Chondrocyte (in vitro differentiated cells): Measurements from ENCODE around the gene CPNE6. TPM values are rescaled to one million over a fixed set of nuclear protein-coding genes. Genes with fewer than 3 reads are reported as not detected.

Source experiments
- DNase-seq: peaks from one replicate; pipeline ENCODE4 v3.0.0; 2021; ENCODE audit warnings: mixed read lengths, low spot score
- H3K27ac Mint-ChIP-seq: one replicate; pipeline ENCODE4 v1.8.0; 2021; ENCODE audit warnings: mild to moderate bottlenecking, moderate library complexity, mixed read lengths; ENCODE audit not compliant: unreplicated experiment
- H3K27me3 Mint-ChIP-seq: 2 replicates; pipeline ENCODE4 v1.8.0; 2021; ENCODE audit warnings: low read depth, mixed read lengths
- H3K36me3 Mint-ChIP-seq: 2 replicates; pipeline ENCODE4 v1.8.0; 2021; ENCODE audit warnings: low read depth, mixed read lengths
- H3K4me1 Mint-ChIP-seq: 2 replicates; pipeline ENCODE4 v1.8.0; 2021; ENCODE audit warnings: low read depth, mild to moderate bottlenecking, mixed read lengths
- H3K4me3 Mint-ChIP-seq: one replicate; pipeline ENCODE4 v1.8.0; 2021; ENCODE audit warnings: mild to moderate bottlenecking, moderate library complexity, mixed read lengths; ENCODE audit not compliant: unreplicated experiment
- H3K9me3 Mint-ChIP-seq: 2 replicates; pipeline ENCODE4 v1.8.0; 2021; ENCODE audit warnings: low read depth, mixed read lengths
- CTCF ChIP-seq: fragments of 200-600 bp; sonication (generic); IDR thresholded peaks from 2 replicates; pipeline ENCODE4 v1.5.0; 2021; ENCODE audit warnings: antibody characterized with exemption, mild to moderate bottlenecking, moderate library complexity
- total RNA-seq: library from RNA; stranded (reverse); gene quantifications from 3 replicates; pipeline ENCODE4 v1.2.1, GENCODE V29; 2021

The CPNE6 gene
- total RNA-seq, 1 donor from 2014 or later, result not detected

DNA sequence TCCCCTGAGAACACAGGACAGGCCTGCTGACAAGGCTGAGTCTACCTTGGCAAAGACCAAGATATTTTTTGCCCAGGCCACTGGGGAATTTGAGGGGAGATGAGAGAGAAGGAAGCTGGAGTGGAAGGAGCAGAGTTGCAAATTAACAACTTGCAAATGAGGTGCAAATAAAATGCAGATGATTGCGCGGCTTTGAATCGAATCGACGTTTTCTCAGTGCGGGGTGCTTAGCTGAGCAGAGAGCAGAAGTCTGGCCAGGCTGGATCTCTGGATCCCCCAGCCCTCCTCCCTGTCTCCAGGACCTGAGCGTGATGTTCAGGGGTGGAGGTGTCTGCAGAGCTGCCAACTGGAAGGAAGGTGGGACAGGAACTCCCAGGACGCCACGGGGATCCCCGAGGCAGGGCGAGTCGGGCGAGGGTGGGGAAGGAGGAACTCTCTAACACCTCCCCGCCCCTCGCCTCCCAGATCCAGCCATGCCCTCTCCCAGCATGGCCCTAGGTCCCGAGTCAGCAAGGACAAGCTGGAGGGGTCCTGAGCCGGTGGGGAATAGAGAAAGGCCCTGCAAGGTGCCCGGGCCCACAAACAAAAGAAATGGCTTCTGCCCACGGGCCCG is 20.1 kb upstream of the CPNE6 start:
- TF ChIP-seq CTCF, result no peak
- Mint-ChIP-seq H3K27me3 (peaks cover 39% of the 10 kb centered on the region), H3K27ac (no peak overlapping the region), H3K9me3 (no peaks in the 10 kb centered on the region), H3K4me1 (peaks cover 12% of the 10 kb centered on the region), H3K4me3 (peak overlapping the region; percentile 70), H3K36me3 (no peaks in the 10 kb centered on the region)
- no peak for DNase-seq

DNA sequence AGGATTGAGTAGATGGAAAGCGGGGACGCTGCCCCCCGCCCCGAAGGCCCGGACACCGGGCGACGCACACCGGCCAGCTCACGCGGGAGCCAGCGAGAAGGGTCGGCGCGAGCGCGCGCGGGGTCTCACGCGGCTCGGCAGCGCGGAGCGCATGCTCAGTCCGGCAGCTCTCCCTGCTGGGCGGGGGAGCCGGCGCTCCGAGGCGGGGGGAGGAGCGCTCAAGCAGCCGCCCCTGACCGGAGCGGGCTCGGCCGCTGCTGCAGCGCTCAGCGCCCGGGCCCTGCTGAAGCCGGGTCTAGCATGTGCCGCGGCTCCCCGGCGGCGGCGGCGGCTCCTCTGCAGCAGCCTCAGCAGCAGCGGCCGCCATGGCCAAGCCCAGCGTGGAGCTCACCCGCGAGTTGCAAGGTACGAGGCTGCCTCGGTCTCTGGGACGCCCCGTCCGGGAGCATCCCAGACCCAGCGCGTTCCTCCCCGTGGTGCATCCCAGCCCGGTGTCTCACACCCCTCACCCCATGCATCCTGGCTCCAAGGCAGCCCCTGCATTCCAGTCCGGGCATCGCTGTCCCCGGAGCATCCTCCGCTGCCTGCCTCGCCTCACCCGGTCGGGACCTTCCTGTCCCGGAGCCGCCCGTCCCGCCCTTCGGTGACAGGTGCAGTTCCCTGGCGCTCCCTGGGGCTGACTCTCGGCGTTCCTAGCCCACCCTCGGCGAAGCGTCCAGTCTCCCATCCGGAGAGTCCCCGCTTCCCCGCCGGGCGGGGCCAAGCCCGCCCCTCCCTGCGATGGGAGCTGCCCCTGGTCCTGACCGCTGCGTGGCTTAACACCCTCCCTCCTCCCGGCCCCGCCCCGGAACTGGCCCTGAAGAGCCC is 19.3 kb upstream of the CPNE6 start, which contains the start of gene CARMIL3:
Gene CARMIL3, plus strand, starts transcription at position 221 of the 867 bp plus-strand sequence. Its CDS starts 145 bp downstream, at position 366.
- Mint-ChIP-seq H3K36me3 (no peaks in the 10 kb centered on the region), H3K9me3 (no peaks in the 10 kb centered on the region), H3K4me1 (peaks cover 12% of the 10 kb centered on the region), H3K27ac (no peak within 1 kb of the TSS), H3K4me3 (peak within 1 kb of the TSS; percentile 70), H3K27me3 (peaks cover 39% of the 10 kb centered on the region)
- TF ChIP-seq CTCF, result no peak
- no peak for DNase-seq

DNA sequence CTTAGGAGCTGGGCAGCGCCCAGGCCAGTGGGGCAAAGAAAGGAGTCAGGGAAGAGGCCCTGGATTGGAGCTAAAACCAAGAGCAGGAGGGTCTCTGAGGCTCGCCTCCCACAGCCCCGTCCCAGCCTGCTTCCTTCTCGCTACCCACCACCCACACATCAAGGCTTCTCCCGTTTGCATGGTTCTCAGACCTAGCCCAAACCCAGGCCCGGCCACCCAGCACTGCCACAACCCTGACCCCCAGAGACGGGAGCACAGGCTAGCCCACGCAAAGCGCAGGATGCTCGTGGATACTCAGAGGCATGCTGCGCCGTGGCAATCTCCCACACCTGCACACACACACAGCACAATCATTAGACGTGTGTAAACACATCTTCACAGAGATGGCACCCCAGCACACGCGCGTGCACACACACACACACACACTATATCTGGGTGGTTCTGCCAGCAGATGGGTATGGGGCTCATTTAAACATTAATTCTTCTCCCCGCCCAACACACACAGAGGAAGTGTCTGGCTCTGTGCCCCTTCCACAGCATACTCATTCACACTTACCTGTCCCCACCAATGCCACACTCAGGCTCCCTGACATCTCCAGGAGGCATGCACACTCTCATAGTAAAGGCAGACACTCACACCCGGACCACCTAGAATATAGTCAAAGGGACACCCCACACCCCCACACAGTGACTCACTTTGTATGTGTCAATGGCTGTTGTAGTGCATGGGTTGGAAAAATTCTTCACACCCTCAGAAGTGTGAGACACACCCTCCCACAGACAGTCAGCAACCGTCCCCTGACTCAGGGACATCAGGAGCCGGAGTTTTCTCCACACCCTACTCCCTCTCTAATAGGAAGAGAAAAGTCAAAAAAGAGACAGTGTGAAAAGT is 18.5 kb upstream of the CPNE6 start:
- no peaks in the 10 kb centered on the region for H3K36me3 Mint-ChIP-seq
- peaks cover 37% of the 10 kb centered on the region for H3K27me3 Mint-ChIP-seq
- H3K4me3 Mint-ChIP-seq, result peak overlapping the region; percentile 66
- no peak overlapping the region for H3K27ac Mint-ChIP-seq
- peaks cover 12% of the 10 kb centered on the region for H3K4me1 Mint-ChIP-seq
- H3K9me3 Mint-ChIP-seq, result no peaks in the 10 kb centered on the region
- no peak for TF ChIP-seq CTCF
- no peak for DNase-seq

DNA sequence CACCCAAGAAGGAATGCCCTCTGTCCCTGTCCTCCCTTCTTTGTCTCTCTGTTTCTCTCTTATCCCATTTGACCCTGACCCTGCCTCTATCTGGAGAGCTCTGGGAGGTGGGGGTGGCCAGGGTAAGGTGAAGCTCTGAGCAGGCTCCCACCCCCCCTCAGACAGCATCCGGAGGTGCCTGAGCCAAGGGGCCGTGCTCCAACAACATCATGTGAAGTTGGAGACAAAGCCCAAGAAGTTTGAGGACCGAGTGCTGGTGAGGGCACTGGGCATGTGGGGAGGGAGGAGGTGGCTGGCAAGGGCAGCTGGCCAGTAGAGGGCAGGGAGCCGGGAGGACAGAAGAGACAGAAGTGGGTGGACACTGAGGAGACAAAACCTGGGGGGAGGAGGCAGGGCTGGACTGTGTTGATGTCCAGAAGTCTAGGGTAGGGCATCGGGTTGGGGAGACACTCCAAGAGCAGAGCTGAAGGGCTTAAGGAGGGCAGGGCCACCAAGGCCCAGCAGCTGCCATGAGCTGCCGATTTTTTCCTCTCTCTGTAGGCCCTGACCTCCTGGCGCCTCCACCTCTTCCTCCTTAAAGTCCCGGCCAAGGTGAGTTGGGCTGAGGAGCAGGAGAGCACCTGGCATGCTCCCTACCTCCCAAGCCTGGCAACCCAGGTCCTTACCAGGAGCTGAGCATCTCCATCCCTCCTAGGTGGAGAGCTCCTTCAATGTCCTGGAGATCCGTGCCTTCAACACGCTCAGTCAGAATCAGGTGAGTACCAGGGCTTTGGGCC is 17.6 kb upstream of the CPNE6 start:
- H3K4me1 Mint-ChIP-seq, result peaks cover 12% of the 10 kb centered on the region
- no peak for TF ChIP-seq CTCF
- no peaks in the 10 kb centered on the region for H3K9me3 Mint-ChIP-seq
- DNase-seq, result no peak
- H3K27me3 Mint-ChIP-seq, result peaks cover 34% of the 10 kb centered on the region
- no peak overlapping the region for H3K27ac Mint-ChIP-seq
- no peak overlapping the region for H3K4me3 Mint-ChIP-seq
- no peaks in the 10 kb centered on the region for H3K36me3 Mint-ChIP-seq
